NT2/D1 (cell line): Measurements from ENCODE around the gene TMEM45B.

Source experiments
- SUZ12 ChIP-seq: IDR thresholded peaks from 2 replicates; pipeline ENCODE4 v1.6.1; 2011; ENCODE audit not compliant: insufficient read length, insufficient read depth; ENCODE audit errors: extremely low read depth
- YY1 ChIP-seq: IDR thresholded peaks from 2 replicates; pipeline ENCODE4 v1.6.1; 2011; ENCODE audit not compliant: insufficient read length, insufficient read depth
- ZNF274 ChIP-seq: IDR thresholded peaks from 2 replicates; pipeline ENCODE4 v1.6.1; 2011; ENCODE audit warnings: mild to moderate bottlenecking, low read depth, low read length

DNA sequence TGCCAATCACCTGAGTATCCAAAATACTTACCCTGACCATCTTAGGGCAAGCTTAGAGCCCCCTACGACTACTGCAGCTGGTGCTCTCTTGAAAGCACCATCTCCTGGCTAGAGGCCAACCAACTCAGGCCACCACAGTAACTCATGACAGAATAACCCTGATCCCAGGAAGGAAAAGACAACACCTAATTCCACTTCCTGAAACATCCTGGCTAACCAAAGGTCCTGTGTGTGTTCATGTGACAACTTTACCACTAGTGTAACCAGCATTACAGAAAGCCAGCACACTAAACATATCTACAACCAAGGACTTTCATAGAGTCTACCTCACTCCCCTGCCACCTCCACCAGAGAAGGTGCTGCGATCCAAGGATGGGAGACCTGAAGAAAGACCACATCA is 17.4 kb upstream of the TMEM45B start:
- no peak for TF ChIP-seq SUZ12
- no peak for TF ChIP-seq YY1
- no peak for TF ChIP-seq ZNF274
